ENCODE results near the gene CARM1. TPM values are rescaled to one million over a fixed set of nuclear protein-coding genes. Genes with fewer than 3 reads are reported as not detected.

The CARM1 gene
- polyA plus RNA-seq, 4 donors: 39.6 to 58.2 (median 51.2) TPM

- no peak for DNase-seq (ENCODE audit: low read depth in 4 of 4, low spot score in 2 of 4)
Measured at GRCh38 chr19:10964903-10965302, 93.5 kb downstream of the CARM1 start.

- DNase-seq (ENCODE audit: low read depth in 4 of 4, low spot score in 2 of 4): no peak
Measured at GRCh38 chr19:10965398-10965797, 94.0 kb downstream of the CARM1 start.

- no peak for DNase-seq (ENCODE audit: low read depth in 4 of 4, low spot score in 2 of 4)
Measured at GRCh38 chr19:10966809-10967208, 95.5 kb downstream of the CARM1 start.

- no peak for DNase-seq (ENCODE audit: low read depth in 4 of 4, low spot score in 2 of 4)
Measured at GRCh38 chr19:10968527-10969135, 97.3 kb downstream of the CARM1 start.

- DNase-seq (ENCODE audit: low read depth in 4 of 4, low spot score in 2 of 4): no peak
Measured at GRCh38 chr19:10971107-10971726, 99.9 kb downstream of the CARM1 start.

Other genes with a start within 250 kb of the CARM1 start
- gene SLC44A2, start 246.0 kb upstream of the CARM1 start, polyA plus RNA-seq (ENCODE audit: insufficient read length in 4 of 4): 100 to 1,000 TPM; 181 to 206 (median 189) TPM
- gene ILF3, start 217.2 kb upstream of the CARM1 start, polyA plus RNA-seq (ENCODE audit: insufficient read length in 4 of 4): 100 to 1,000 TPM; 227 to 357 (median 306) TPM
- 10 to 100 TPM; 38.3 to 78.8 (median 65.4) TPM for gene QTRT1, start 170.1 kb upstream of the CARM1 start, polyA plus RNA-seq (ENCODE audit: insufficient read length in 4 of 4)
- gene DNM2, start 153.5 kb upstream of the CARM1 start, polyA plus RNA-seq (ENCODE audit: insufficient read length in 4 of 4): 100 to 1,000 TPM; 124 to 180 (median 138) TPM
- gene TMED1, start 35.3 kb upstream of the CARM1 start, polyA plus RNA-seq (ENCODE audit: insufficient read length in 4 of 4): 10 to 100 TPM; 52.3 to 80.3 (median 58.7) TPM
- 1 to 10 TPM; 1.9 to 2.4 (median 2.2) TPM for gene C19orf38, start 23.1 kb upstream of the CARM1 start, polyA plus RNA-seq (ENCODE audit: insufficient read length in 4 of 4)
- 10 to 100 TPM; 37.7 to 60.1 (median 50.0) TPM for gene YIPF2, start 57.1 kb downstream of the CARM1 start, polyA plus RNA-seq (ENCODE audit: insufficient read length in 4 of 4)
- 10 to 100 TPM; 23.4 to 33.4 (median 33.2) TPM for gene TIMM29, start 57.3 kb downstream of the CARM1 start, polyA plus RNA-seq (ENCODE audit: insufficient read length in 4 of 4)
- gene SMARCA4, start 89.5 kb downstream of the CARM1 start, polyA plus RNA-seq (ENCODE audit: insufficient read length in 4 of 4): 100 to 1,000 TPM; 131 to 167 (median 163) TPM
- gene LDLR, start 217.9 kb downstream of the CARM1 start, polyA plus RNA-seq (ENCODE audit: insufficient read length in 4 of 4): 10 to 100 TPM; 21.9 to 29.5 (median 24.7) TPM